ENCODE data around the gene WWC2. TPM values are rescaled to one million over a fixed set of nuclear protein-coding genes. Genes with fewer than 3 reads are reported as not detected.

Gene WWC2
- total RNA-seq, 1 experiment from 2014 or later, result 82.8 TPM

DNA sequence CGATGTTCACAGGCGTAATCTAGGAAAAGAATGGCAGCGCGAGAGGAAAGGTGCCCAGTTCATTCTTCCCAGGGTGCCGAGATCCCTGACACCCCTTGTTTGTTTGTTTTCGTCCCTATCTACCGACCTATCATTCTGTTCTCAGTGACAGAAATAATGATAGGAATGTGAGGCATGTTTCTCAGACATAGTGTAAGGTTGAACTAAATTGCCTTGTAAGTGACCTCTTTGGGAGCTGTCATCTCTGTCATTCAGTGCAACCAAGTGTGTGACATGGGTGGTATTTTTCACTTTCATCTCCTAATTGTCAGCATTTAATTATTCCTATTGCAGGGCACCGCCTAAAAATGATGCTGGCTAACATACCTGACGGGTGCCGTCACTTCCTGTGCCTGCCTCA lies 196.7 kb downstream of the WWC2 start:
- ChIA-PET CTCF (no interaction called here), POLR2A (ENCODE audit: low non-redundant PET) (no interaction called here)
- intact Hi-C loops (cut with micrococcal nuclease; ENCODE audit: unreplicated experiment), result no loop called here
- Histone ChIP-seq H3K27ac (ENCODE audit: low read depth, low read length, poor library complexity, severe bottlenecking) (no peak overlapping the region), H3K27me3 (replicated peaks; ENCODE audit: insufficient read depth, low read depth, low read length, poor library complexity) (no peaks in the 10 kb centered on the region), H3K4me1 (ENCODE audit: insufficient read depth, low read length, poor library complexity, severe bottlenecking) (no peaks in the 10 kb centered on the region), H3K9me3 (ENCODE audit: low read depth, low read length, poor library complexity, severe bottlenecking) (no peaks in the 10 kb centered on the region), H3K4me3 (ENCODE audit: low read depth, low read length, poor library complexity, severe bottlenecking) (no peak overlapping the region), H3K36me3 (ENCODE audit: insufficient read depth, low read length, poor library complexity, severe bottlenecking) (peaks cover 23% of the 10 kb centered on the region)
- BruUV-seq (replicated peaks), result no TSS peak
- TF ChIP-seq EZH2 (IDR thresholded peaks at IDR 0.05; ENCODE audit: borderline replicate concordance, low read depth, low read length, poor library complexity, severe bottlenecking), result no peak
- TF ChIP-seq, protein P1, sequence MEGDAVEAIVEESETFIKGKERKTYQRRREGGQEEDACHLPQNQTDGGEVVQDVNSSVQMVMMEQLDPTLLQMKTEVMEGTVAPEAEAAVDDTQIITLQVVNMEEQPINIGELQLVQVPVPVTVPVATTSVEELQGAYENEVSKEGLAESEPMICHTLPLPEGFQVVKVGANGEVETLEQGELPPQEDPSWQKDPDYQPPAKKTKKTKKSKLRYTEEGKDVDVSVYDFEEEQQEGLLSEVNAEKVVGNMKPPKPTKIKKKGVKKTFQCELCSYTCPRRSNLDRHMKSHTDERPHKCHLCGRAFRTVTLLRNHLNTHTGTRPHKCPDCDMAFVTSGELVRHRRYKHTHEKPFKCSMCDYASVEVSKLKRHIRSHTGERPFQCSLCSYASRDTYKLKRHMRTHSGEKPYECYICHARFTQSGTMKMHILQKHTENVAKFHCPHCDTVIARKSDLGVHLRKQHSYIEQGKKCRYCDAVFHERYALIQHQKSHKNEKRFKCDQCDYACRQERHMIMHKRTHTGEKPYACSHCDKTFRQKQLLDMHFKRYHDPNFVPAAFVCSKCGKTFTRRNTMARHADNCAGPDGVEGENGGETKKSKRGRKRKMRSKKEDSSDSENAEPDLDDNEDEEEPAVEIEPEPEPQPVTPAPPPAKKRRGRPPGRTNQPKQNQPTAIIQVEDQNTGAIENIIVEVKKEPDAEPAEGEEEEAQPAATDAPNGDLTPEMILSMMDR (conservative IDR thresholded peaks at IDR 0.05; ENCODE audit: low read depth, low read length), result no peak
- no peak for DNase-seq (ENCODE audit: low spot score)

DNA sequence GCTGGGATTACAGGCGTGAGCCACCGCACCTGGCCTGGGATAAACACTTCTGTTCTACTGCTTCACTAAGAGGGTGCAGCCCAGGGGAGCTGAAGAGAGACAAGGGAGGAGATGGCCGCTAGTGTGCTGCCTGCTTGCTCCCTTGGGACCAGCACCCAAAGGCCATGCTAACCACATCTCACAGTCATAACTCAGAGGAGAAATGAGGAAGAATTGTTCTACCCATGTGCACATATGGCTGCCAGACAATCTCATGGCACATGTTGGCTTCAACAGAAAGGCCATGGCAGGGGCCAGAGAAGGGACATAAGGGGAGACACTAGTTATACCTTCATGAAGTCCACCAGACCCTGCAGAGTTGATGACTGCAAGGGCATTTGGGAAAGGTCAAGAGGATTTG lies 198.6 kb downstream of the WWC2 start:
- TF ChIP-seq EZH2 (IDR thresholded peaks at IDR 0.05; ENCODE audit: borderline replicate concordance, low read depth, low read length, poor library complexity, severe bottlenecking), result no peak
- TF ChIP-seq, protein P1 (conservative IDR thresholded peaks at IDR 0.05; ENCODE audit: low read depth, low read length), result no peak
- intact Hi-C loops (cut with micrococcal nuclease; ENCODE audit: unreplicated experiment), result no loop called here
- Histone ChIP-seq H3K27ac (ENCODE audit: low read depth, low read length, poor library complexity, severe bottlenecking) (no peak overlapping the region), H3K4me1 (ENCODE audit: insufficient read depth, low read length, poor library complexity, severe bottlenecking) (no peaks in the 10 kb centered on the region), H3K27me3 (replicated peaks; ENCODE audit: insufficient read depth, low read depth, low read length, poor library complexity) (no peaks in the 10 kb centered on the region), H3K4me3 (ENCODE audit: low read depth, low read length, poor library complexity, severe bottlenecking) (no peak overlapping the region), H3K9me3 (ENCODE audit: low read depth, low read length, poor library complexity, severe bottlenecking) (no peaks in the 10 kb centered on the region), H3K36me3 (ENCODE audit: insufficient read depth, low read length, poor library complexity, severe bottlenecking) (peaks cover 24% of the 10 kb centered on the region)
- BruUV-seq (replicated peaks), result no TSS peak
- ChIA-PET POLR2A (ENCODE audit: low non-redundant PET) (interaction anchor here (0.5 kb wide), 1 partner anchor 112 kb away, joined by 3 read pairs; no protein-coding TSS in a partner anchor), CTCF (no interaction called here)
- no peak for DNase-seq (ENCODE audit: low spot score)

DNA sequence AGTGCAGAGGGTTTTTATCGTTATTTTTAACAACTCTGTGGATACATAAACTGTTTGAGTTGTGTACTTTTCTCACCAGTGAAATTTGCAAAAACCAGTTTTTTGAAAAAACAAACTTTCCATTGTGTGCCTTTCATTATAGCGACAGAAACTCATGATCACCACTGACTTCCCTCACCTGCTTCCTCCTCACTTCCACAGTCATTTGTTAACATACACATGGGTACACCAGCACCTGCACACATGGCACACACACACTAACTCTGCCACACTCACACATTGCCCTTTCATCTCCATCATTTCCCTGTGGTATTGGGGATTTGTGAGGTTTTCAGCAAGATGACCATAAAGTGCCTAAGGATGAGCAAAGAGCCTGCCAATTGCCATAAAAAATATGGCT lies 200.4 kb downstream of the WWC2 start:
- POLR2A ChIA-PET (ENCODE audit: low non-redundant PET), result no interaction called here
- Histone ChIP-seq H3K27ac (ENCODE audit: low read depth, low read length, poor library complexity, severe bottlenecking) (no peak overlapping the region), H3K27me3 (replicated peaks; ENCODE audit: insufficient read depth, low read depth, low read length, poor library complexity) (no peaks in the 10 kb centered on the region), H3K4me3 (ENCODE audit: low read depth, low read length, poor library complexity, severe bottlenecking) (no peak overlapping the region), H3K36me3 (ENCODE audit: insufficient read depth, low read length, poor library complexity, severe bottlenecking) (peaks cover 25% of the 10 kb centered on the region), H3K4me1 (ENCODE audit: insufficient read depth, low read length, poor library complexity, severe bottlenecking) (no peaks in the 10 kb centered on the region), H3K9me3 (ENCODE audit: low read depth, low read length, poor library complexity, severe bottlenecking) (no peaks in the 10 kb centered on the region)
- no peak for TF ChIP-seq EZH2 (IDR thresholded peaks at IDR 0.05; ENCODE audit: borderline replicate concordance, low read depth, low read length, poor library complexity, severe bottlenecking)
- TF ChIP-seq, protein P1 (conservative IDR thresholded peaks at IDR 0.05; ENCODE audit: low read depth, low read length), result no peak
- no peak for DNase-seq (ENCODE audit: low spot score)
- CTCF ChIA-PET, result no interaction called here
- intact Hi-C loops (cut with micrococcal nuclease; ENCODE audit: unreplicated experiment), result no loop called here
- BruUV-seq (replicated peaks), result no TSS peak
